ENCODE results near the gene VPS72. TPM values are rescaled to one million over a fixed set of nuclear protein-coding genes. Genes with fewer than 3 reads are reported as not detected.

VPS72 gene
- total and polyA plus RNA-seq, 10 of the 15 experiments (the other 5 are each of a cell fraction or from before 2014, with no cell fraction given) = 6.7 to 77.8 (median 58.1) TPM

- TF ChIP-seq ETV6 (conservative IDR thresholded peaks at IDR 0.05 in 1 of 2, IDR thresholded peaks at IDR 0.05 in 1 of 2; ENCODE audit: borderline replicate concordance in 1 of 2, low read depth in 1 of 2) (peak in 1 of 2 experiments; percentile 61; a peak in 1 of 4 replicates), BMI1 (IDR thresholded peaks at IDR 0.05; ENCODE audit: borderline replicate concordance) (no peak), SPI1 (IDR thresholded peaks at IDR 0.05; ENCODE audit: borderline replicate concordance, insufficient read depth, low read depth, low read length) (peak; percentile 93), RUNX3 (IDR thresholded peaks at IDR 0.05; ENCODE audit: low read length) (peak; percentile 41; the same call in 1 of the 2 replicates), CBFB (IDR thresholded peaks at IDR 0.05; ENCODE audit: low read depth) (no peak), BHLHE40 (IDR thresholded peaks at IDR 0.05; ENCODE audit: borderline replicate concordance in 1 of 2, low read depth in 2 of 2, low read length in 1 of 2) (no peak), HDGF (IDR thresholded peaks at IDR 0.05) (no peak), MEF2B (IDR thresholded peaks at IDR 0.05; ENCODE audit: partially characterized antibody, poor library complexity, severe bottlenecking) (no peak), IKZF2 (IDR thresholded peaks at IDR 0.05) (peak; percentile 76 to 80)
- TF ChIP-seq, protein P1, sequence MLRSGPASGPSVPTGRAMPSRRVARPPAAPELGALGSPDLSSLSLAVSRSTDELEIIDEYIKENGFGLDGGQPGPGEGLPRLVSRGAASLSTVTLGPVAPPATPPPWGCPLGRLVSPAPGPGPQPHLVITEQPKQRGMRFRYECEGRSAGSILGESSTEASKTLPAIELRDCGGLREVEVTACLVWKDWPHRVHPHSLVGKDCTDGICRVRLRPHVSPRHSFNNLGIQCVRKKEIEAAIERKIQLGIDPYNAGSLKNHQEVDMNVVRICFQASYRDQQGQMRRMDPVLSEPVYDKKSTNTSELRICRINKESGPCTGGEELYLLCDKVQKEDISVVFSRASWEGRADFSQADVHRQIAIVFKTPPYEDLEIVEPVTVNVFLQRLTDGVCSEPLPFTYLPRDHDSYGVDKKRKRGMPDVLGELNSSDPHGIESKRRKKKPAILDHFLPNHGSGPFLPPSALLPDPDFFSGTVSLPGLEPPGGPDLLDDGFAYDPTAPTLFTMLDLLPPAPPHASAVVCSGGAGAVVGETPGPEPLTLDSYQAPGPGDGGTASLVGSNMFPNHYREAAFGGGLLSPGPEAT (IDR thresholded peaks at IDR 0.05; ENCODE audit: low read depth) = peak; percentile 43; the same call in 1 of the 2 replicates
- TF ChIP-seq, protein P2, sequence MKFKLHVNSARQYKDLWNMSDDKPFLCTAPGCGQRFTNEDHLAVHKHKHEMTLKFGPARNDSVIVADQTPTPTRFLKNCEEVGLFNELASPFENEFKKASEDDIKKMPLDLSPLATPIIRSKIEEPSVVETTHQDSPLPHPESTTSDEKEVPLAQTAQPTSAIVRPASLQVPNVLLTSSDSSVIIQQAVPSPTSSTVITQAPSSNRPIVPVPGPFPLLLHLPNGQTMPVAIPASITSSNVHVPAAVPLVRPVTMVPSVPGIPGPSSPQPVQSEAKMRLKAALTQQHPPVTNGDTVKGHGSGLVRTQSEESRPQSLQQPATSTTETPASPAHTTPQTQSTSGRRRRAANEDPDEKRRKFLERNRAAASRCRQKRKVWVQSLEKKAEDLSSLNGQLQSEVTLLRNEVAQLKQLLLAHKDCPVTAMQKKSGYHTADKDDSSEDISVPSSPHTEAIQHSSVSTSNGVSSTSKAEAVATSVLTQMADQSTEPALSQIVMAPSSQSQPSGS (IDR thresholded peaks at IDR 0.05; ENCODE audit: low read length) = 0 out of 2 replicates have a peak, but pooled peaks have one; percentile 10
Observed at GRCh38 chr1:151237678-151238466, 47.9 kb upstream of the VPS72 start (continued).
